Thyroid gland (tissue), 4 donors: Measurements from ENCODE around the gene ADAMTS9. TPM values are rescaled to one million over a fixed set of nuclear protein-coding genes. Genes with fewer than 3 reads are reported as not detected.

Experiments used
- DNase-seq, 2 donors: peaks; one replicate each; pipeline ENCODE4 v3.0.0-alpha.2; 2019
- H3K27ac ChIP-seq, 3 donors: fragments of 200-600 bp; sonication (generic); 1 replicate in 2 of 3; 2 replicates in 1 of 3; pipeline ENCODE4 v1.5.1; 2016 to 2019; ENCODE audit warnings: mild to moderate bottlenecking in 1 of 3, moderate library complexity in 1 of 3
- H3K27me3 ChIP-seq: fragments of 200-600 bp; sonication (generic); one replicate; pipeline ENCODE4 v1.5.1; 2019
- H3K36me3 ChIP-seq, 2 donors: fragments of 200-600 bp; sonication (generic); one replicate each; pipeline ENCODE4 v1.5.1; 2016 to 2019
- H3K4me1 ChIP-seq, 2 donors: fragments of 200-600 bp; sonication (generic); one replicate each; pipeline ENCODE4 v1.5.1; 2017 to 2019
- H3K4me3 ChIP-seq, 3 donors: fragments of 200-600 bp; sonication (generic); replicated peaks in 1 of 3; 1 replicate in 2 of 3; 2 replicates in 1 of 3; pipeline ENCODE4 v1.5.1; 2016; ENCODE audit warnings: mild to moderate bottlenecking in 1 of 3
- H3K9me3 ChIP-seq: fragments of 200-600 bp; sonication (generic); one replicate; pipeline ENCODE4 v1.5.1; 2017
- POLR2A ChIP-seq, 2 donors: fragments of 450-650 bp; IDR thresholded peaks; one replicate each; pipeline ENCODE4 v1.6.1; 2017; ENCODE audit warnings: antibody characterized with exemption in 2 of 2, mild to moderate bottlenecking in 2 of 2, moderate library complexity in 1 of 2
- WGBS, 2 donors: methylation state at CpG; one replicate each; pipeline ENCODE4 v1.1.5; 2017; 5-methylcytosine and 5-hydroxymethylcytosine counted together
- intact Hi-C: fragments of 100-400 bp; cut with DNase I; formaldehyde crosslinking; loops from one replicate; pipeline ENCODE4 v1.15.1; 2023
- total RNA-seq, 4 donors: library from RNA; depleted of rRNA; stranded (reverse); fragments of >200 nt; gene quantifications; one replicate each; pipeline ENCODE4 v1.2.3, GENCODE V29; 2016
- TF ChIP-seq, protein P1 (sequence below), 6 experiments: fragments of 200-600 bp in 3 of 6; fragments of 450-650 bp in 3 of 6; sonication (generic) in 3 of 6; IDR thresholded peaks; one replicate each; pipeline ENCODE4 v1.5.1; 2016 to 2019; ENCODE audit warnings: antibody characterized with exemption in 6 of 6, mild to moderate bottlenecking in 2 of 6, inconsistent platforms in 1 of 6, moderate library complexity in 1 of 6

ADAMTS9 gene
- total RNA-seq, 4 donors from 2014 or later = 20.2 to 142 (median 74.9) TPM

DNA sequence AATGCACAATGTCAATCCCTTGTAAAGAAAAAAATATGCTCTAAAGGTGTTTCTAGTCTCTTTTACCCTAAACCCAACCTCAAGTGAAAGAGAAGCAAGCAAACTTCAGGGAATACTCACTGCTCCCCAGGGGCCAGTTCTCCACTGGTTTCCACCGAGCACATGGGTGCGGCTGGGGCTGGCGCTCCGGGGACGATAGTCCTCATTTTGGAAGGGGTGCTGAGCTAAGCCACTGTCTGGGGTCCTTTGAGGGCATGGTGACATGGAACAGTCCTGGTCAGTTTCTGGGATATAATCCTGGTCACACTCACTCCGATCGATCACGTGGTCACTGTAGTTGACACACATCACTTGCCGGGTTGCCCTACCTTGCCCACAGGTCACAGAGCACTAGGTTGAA, 86.0 kb downstream of the ADAMTS9 start:
- Histone ChIP-seq H3K4me3 (no peak overlapping the region), H3K36me3 (peaks cover 0 to 6% of the 10 kb centered on the region in 2 donors), H3K9me3 (no peaks in the 10 kb centered on the region), H3K4me1 (no peaks in the 10 kb centered on the region), H3K27me3 (no peaks in the 10 kb centered on the region), H3K27ac (no peak overlapping the region)
- WGBS, 2 donors = 89 to 95% methylated on average over 9 of the region's 9 CpGs
- no peak for DNase-seq
- intact Hi-C loops = no loop called here
- TF ChIP-seq POLR2A (IDR thresholded peaks at IDR 0.05) = no peak
- TF ChIP-seq, protein P1, sequence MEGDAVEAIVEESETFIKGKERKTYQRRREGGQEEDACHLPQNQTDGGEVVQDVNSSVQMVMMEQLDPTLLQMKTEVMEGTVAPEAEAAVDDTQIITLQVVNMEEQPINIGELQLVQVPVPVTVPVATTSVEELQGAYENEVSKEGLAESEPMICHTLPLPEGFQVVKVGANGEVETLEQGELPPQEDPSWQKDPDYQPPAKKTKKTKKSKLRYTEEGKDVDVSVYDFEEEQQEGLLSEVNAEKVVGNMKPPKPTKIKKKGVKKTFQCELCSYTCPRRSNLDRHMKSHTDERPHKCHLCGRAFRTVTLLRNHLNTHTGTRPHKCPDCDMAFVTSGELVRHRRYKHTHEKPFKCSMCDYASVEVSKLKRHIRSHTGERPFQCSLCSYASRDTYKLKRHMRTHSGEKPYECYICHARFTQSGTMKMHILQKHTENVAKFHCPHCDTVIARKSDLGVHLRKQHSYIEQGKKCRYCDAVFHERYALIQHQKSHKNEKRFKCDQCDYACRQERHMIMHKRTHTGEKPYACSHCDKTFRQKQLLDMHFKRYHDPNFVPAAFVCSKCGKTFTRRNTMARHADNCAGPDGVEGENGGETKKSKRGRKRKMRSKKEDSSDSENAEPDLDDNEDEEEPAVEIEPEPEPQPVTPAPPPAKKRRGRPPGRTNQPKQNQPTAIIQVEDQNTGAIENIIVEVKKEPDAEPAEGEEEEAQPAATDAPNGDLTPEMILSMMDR (IDR thresholded peaks at IDR 0.05) = no peak

GRCh38 chr3:64600246-64600950, 87.4 kb downstream of the ADAMTS9 start:
- no peaks in the 10 kb centered on the region for H3K4me1 ChIP-seq
- intact Hi-C loops = no loop called here

DNA sequence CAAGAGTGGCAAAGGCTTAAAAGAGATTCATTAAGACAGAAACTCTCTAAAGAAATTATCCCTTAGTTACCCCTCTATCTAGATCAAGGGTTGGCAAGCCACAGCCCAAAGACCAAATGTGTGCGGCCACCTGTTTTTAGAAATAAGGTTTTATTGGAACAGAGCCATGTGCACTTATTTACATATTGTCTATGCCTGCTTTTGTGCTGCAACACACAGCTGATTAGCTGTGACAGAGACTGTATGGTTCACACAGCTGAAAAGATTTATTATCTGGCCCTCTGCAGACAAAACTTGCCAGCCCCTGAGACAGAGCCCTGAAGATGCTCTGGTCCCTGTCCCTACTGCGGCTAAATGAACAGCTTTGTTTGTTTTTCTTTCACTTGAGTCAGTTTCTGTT, 88.1 kb downstream of the ADAMTS9 start:
- intact Hi-C loops = no loop called here

More at GRCh38 chr3:64600246-64600950, 87.4 kb downstream of the ADAMTS9 start:
- no peak for DNase-seq
- H3K9me3 ChIP-seq = no peaks in the 10 kb centered on the region
- H3K27me3 ChIP-seq = no peaks in the 10 kb centered on the region
- peaks cover 0 to 6% of the 10 kb centered on the region in 2 donors for H3K36me3 ChIP-seq
- TF ChIP-seq, protein P1 (IDR thresholded peaks at IDR 0.05) = no peak
- TF ChIP-seq POLR2A (IDR thresholded peaks at IDR 0.05) = no peak
- no peak overlapping the region for H3K27ac ChIP-seq
- H3K4me3 ChIP-seq = no peak overlapping the region
- 90 to 95% methylated on average over 9 of the region's 9 CpGs for WGBS, 2 donors

DNA sequence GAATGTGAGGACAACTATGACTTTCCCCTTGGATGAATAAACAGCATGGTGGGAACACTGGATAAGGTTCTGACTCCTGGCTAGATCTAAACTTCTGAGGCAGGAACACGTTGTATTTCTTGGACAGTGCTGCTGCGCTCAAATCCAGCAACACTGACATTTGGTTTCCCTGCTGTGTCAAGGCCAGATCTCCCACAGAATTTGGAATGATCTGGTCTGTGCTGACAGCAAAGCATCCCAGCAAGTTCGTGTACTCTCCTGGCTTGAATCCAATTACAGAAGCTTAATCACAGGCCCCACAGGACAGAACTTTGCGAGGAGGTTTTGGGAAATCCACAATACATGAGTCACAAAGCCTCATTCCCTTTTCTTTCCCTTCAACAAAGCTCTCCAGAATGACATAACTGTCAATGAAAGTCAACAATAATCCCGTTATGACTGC, 92.5 kb downstream of the ADAMTS9 start:
- no peak for TF ChIP-seq POLR2A (IDR thresholded peaks at IDR 0.05)
- TF ChIP-seq, protein P1 (IDR thresholded peaks at IDR 0.05) = no peak
- Histone ChIP-seq H3K36me3 (peaks cover 0 to 4% of the 10 kb centered on the region in 2 donors), H3K9me3 (no peaks in the 10 kb centered on the region), H3K27me3 (no peaks in the 10 kb centered on the region), H3K27ac (no peak overlapping the region), H3K4me1 (no peaks in the 10 kb centered on the region), H3K4me3 (no peak overlapping the region)
- 52 to 77% methylated on average over 5 of the region's 5 CpGs for WGBS, 2 donors
- DNase-seq = peak in 1 of 2 donors; percentile 14
- intact Hi-C loops = no loop called here

More for the DNA sequence above, 88.1 kb downstream of the ADAMTS9 start:
- Histone ChIP-seq H3K27ac (no peak overlapping the region), H3K4me3 (no peak overlapping the region), H3K36me3 (peaks cover 0 to 6% of the 10 kb centered on the region in 2 donors), H3K27me3 (no peaks in the 10 kb centered on the region), H3K4me1 (no peaks in the 10 kb centered on the region), H3K9me3 (no peaks in the 10 kb centered on the region)
- no peak for DNase-seq
- WGBS, 2 donors = 68 to 89% methylated on average over 2 of the region's 2 CpGs
- TF ChIP-seq, protein P1 (IDR thresholded peaks at IDR 0.05) = no peak
- no peak for TF ChIP-seq POLR2A (IDR thresholded peaks at IDR 0.05)

- no peak overlapping the region for H3K4me3 ChIP-seq
- H3K36me3 ChIP-seq = peaks cover 0 to 4% of the 10 kb centered on the region in 2 donors
- no peaks in the 10 kb centered on the region for H3K9me3 ChIP-seq
- no peak overlapping the region for H3K27ac ChIP-seq
- H3K4me1 ChIP-seq = no peaks in the 10 kb centered on the region
- no peaks in the 10 kb centered on the region for H3K27me3 ChIP-seq
- WGBS, 2 donors = 81 to 87% methylated on average over 9 of the region's 9 CpGs
- no peak for DNase-seq
- intact Hi-C loops = no loop called here
- TF ChIP-seq POLR2A (IDR thresholded peaks at IDR 0.05) = no peak
- TF ChIP-seq, protein P1 (IDR thresholded peaks at IDR 0.05) = no peak
Observed at GRCh38 chr3:64594134-64594533, 93.7 kb downstream of the ADAMTS9 start.
